ENCODE data around the gene CD1E. TPM values are rescaled to one million over a fixed set of nuclear protein-coding genes. Genes with fewer than 3 reads are reported as not detected.

CD1E gene
- total RNA-seq, 3 donors from 2014 or later, result 0.64 to 1.2 TPM; not detected in 1

- Histone ChIP-seq H3K4me3 (no peak overlapping the region), H3K27me3 (no peaks in the 10 kb centered on the region), H3K36me3 (no peaks in the 10 kb centered on the region), H3K27ac (no peak overlapping the region), H3K4me1 (no peaks in the 10 kb centered on the region), H3K9me3 (no peaks in the 10 kb centered on the region)
- TF ChIP-seq POLR2AphosphoS5 (IDR thresholded peaks at IDR 0.05), result no peak
- no peak for TF ChIP-seq POLR2A (IDR thresholded peaks at IDR 0.05)
- DNase-seq (ENCODE audit: low spot score in 2 of 2), result no peak
- intact Hi-C loops (cut with DNase I; ENCODE audit: low total_unique reads), result no loop called here
Measured at GRCh38 chr1:158390331-158390730, 36.6 kb downstream of the CD1E start.

- Histone ChIP-seq H3K36me3 (no peaks in the 10 kb centered on the region), H3K4me1 (no peaks in the 10 kb centered on the region), H3K9me3 (no peaks in the 10 kb centered on the region), H3K27ac (no peak overlapping the region), H3K27me3 (no peaks in the 10 kb centered on the region), H3K4me3 (no peak overlapping the region)
- no peak for DNase-seq (ENCODE audit: low spot score in 2 of 2)
- intact Hi-C loops (cut with DNase I; ENCODE audit: low total_unique reads), result no loop called here
- TF ChIP-seq POLR2A (IDR thresholded peaks at IDR 0.05) (no peak), POLR2AphosphoS5 (IDR thresholded peaks at IDR 0.05) (no peak)
- TF ChIP-seq, protein P1, sequence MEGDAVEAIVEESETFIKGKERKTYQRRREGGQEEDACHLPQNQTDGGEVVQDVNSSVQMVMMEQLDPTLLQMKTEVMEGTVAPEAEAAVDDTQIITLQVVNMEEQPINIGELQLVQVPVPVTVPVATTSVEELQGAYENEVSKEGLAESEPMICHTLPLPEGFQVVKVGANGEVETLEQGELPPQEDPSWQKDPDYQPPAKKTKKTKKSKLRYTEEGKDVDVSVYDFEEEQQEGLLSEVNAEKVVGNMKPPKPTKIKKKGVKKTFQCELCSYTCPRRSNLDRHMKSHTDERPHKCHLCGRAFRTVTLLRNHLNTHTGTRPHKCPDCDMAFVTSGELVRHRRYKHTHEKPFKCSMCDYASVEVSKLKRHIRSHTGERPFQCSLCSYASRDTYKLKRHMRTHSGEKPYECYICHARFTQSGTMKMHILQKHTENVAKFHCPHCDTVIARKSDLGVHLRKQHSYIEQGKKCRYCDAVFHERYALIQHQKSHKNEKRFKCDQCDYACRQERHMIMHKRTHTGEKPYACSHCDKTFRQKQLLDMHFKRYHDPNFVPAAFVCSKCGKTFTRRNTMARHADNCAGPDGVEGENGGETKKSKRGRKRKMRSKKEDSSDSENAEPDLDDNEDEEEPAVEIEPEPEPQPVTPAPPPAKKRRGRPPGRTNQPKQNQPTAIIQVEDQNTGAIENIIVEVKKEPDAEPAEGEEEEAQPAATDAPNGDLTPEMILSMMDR (IDR thresholded peaks at IDR 0.05), result no peak
Measured at GRCh38 chr1:158391099-158391498, 37.4 kb downstream of the CD1E start.

- H3K9me3 ChIP-seq, result no peaks in the 10 kb centered on the region
- intact Hi-C loops (cut with DNase I; ENCODE audit: low total_unique reads), result no loop called here
- H3K27me3 ChIP-seq, result no peaks in the 10 kb centered on the region
- TF ChIP-seq, protein P1 (IDR thresholded peaks at IDR 0.05), result no peak
- no peak for TF ChIP-seq POLR2A (IDR thresholded peaks at IDR 0.05)
- no peak for TF ChIP-seq POLR2AphosphoS5 (IDR thresholded peaks at IDR 0.05)
- H3K36me3 ChIP-seq, result no peaks in the 10 kb centered on the region
- no peak overlapping the region for H3K4me3 ChIP-seq
- no peak overlapping the region for H3K27ac ChIP-seq
- DNase-seq (ENCODE audit: low spot score in 2 of 2), result no peak
- H3K4me1 ChIP-seq, result no peaks in the 10 kb centered on the region
Measured at GRCh38 chr1:158393476-158393875, 39.8 kb downstream of the CD1E start.

- Histone ChIP-seq H3K27me3 (no peaks in the 10 kb centered on the region), H3K4me3 (no peak overlapping the region), H3K4me1 (no peaks in the 10 kb centered on the region), H3K36me3 (no peaks in the 10 kb centered on the region), H3K27ac (no peak overlapping the region), H3K9me3 (no peaks in the 10 kb centered on the region)
- no peak for DNase-seq (ENCODE audit: low spot score in 2 of 2)
- TF ChIP-seq POLR2A (IDR thresholded peaks at IDR 0.05) (no peak), POLR2AphosphoS5 (IDR thresholded peaks at IDR 0.05) (no peak)
- TF ChIP-seq, protein P1 (IDR thresholded peaks at IDR 0.05), result no peak
- intact Hi-C loops (cut with DNase I; ENCODE audit: low total_unique reads), result no loop called here
Measured at GRCh38 chr1:158396646-158397045, 43.0 kb downstream of the CD1E start.

DNA sequence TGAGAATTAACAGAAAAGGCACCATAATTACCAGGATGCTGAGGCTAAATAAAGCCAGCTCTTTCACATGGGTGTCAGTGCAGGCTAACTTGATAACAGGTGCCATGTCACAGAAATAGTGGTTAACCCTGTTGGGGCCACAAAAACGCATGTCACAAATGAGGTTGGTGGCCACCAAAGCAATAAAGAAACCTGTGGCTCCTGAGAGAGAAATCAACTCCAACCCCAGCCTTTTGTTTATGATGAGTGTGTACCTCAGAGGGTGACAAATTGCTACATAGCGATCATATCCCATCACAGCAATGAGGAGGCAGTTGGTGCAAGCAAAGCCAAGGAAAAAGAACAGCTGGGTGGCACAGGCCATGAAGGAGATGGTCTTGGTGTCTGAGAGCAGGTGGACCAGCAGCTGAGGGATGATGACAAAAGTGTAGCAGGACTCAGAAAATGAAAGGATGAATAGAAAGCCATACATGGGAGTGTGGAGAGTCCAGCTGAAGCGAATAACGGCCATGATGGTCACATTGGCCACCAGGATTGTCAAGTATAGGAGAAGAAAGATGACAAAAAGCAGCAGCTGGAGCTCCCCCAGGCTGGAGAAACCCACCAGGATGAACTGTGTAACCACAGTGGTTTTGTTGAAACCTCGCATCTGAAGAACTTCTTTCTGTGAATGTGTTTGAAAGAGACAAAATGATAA lies 45.3 kb downstream of the CD1E start, which contains the start of gene OR10T2:
Gene OR10T2 (minus strand): TSS at position 649 of the 697 bp plus-strand sequence. CDS start 0 bp downstream, at position 649.
- intact Hi-C loops (cut with DNase I; ENCODE audit: low total_unique reads), result no loop called here
- no peak for DNase-seq (ENCODE audit: low spot score in 2 of 2)
- H3K4me1 ChIP-seq, result no peaks in the 10 kb centered on the region
- H3K9me3 ChIP-seq, result no peaks in the 10 kb centered on the region
- TF ChIP-seq POLR2AphosphoS5 (IDR thresholded peaks at IDR 0.05), result no peak
- TF ChIP-seq, protein P1 (IDR thresholded peaks at IDR 0.05), result no peak
- TF ChIP-seq POLR2A (IDR thresholded peaks at IDR 0.05), result no peak
- no peak within 1 kb of the TSS for H3K4me3 ChIP-seq
- H3K36me3 ChIP-seq, result no peaks in the 10 kb centered on the region
- no peak within 1 kb of the TSS for H3K27ac ChIP-seq
- no peaks in the 10 kb centered on the region for H3K27me3 ChIP-seq
